HG03175 (cell line): Measurements from ENCODE around the gene LTBP3.

Experiments
- ATAC-seq: cut with Tn5 transposase; IDR thresholded peaks from one replicate; pipeline ENCODE4 v1.9.1; 2021; ENCODE audit warnings: mild to moderate bottlenecking, moderate library complexity; ENCODE audit not compliant: unreplicated experiment

The LTBP3 gene

GRCh38 chr11:65555693-65556231, 2.4 kb downstream of the LTBP3 start:
- no peak for ATAC-seq

- no peak for ATAC-seq
Observed at GRCh38 chr11:65554842-65555430, 3.2 kb downstream of the LTBP3 start.

GRCh38 chr11:65554057-65554818, 3.9 kb downstream of the LTBP3 start:
- no peak for ATAC-seq

- no peak for ATAC-seq
Observed at GRCh38 chr11:65553301-65554001, 4.7 kb downstream of the LTBP3 start.

GRCh38 chr11:65552388-65552951, 5.7 kb downstream of the LTBP3 start:
- ATAC-seq = no peak

GRCh38 chr11:65551572-65552387, 6.4 kb downstream of the LTBP3 start:
- peak; percentile 63 for ATAC-seq

GRCh38 chr11:65549096-65549495, 9.1 kb downstream of the LTBP3 start:
- no peak for ATAC-seq

GRCh38 chr11:65548395-65548794, 9.8 kb downstream of the LTBP3 start:
- ATAC-seq = no peak

- ATAC-seq = no peak
Observed at GRCh38 chr11:65547446-65548125, 10.6 kb downstream of the LTBP3 start.

- ATAC-seq = peak; percentile 63
Observed at GRCh38 chr11:65546217-65546958, 11.8 kb downstream of the LTBP3 start.

- ATAC-seq = no peak
Observed at GRCh38 chr11:65545853-65546216, 12.3 kb downstream of the LTBP3 start.

GRCh38 chr11:65542738-65543390, 15.3 kb downstream of the LTBP3 start:
- no peak for ATAC-seq

- no peak for ATAC-seq
Observed at GRCh38 chr11:65541093-65541982, 16.8 kb downstream of the LTBP3 start.

- ATAC-seq = peak; percentile 73
Observed at GRCh38 chr11:65540290-65541092, 17.7 kb downstream of the LTBP3 start.

- ATAC-seq = peak; percentile 64
Observed at GRCh38 chr11:65539744-65540289, 18.3 kb downstream of the LTBP3 start.

GRCh38 chr11:65538915-65539743, 19.0 kb downstream of the LTBP3 start:
- ATAC-seq = no peak
